IMR-90 (cell line): Measurements from ENCODE around the gene PRKAG1. TPM values are rescaled to one million over a fixed set of nuclear protein-coding genes. Genes with fewer than 3 reads are reported as not detected.

Experiments
- BHLHE40 ChIP-seq: fragments of 150-350 bp; IDR thresholded peaks from 2 replicates; pipeline ENCODE4 v1.6.1; 2016; ENCODE audit warnings: mild to moderate bottlenecking, low read depth, low read length
- CEBPB ChIP-seq: IDR thresholded peaks from 2 replicates; pipeline ENCODE4 v1.6.1; 2012; ENCODE audit warnings: low read depth, low read length, improper control_type of control experiment
- MXI1 ChIP-seq: IDR thresholded peaks from 2 replicates; pipeline ENCODE4 v1.6.1; 2012; ENCODE audit warnings: low read depth, mild to moderate bottlenecking, low read length, moderate library complexity, borderline replicate concordance
- NFE2L2 ChIP-seq: fragments of 150-350 bp; IDR thresholded peaks from 2 replicates; pipeline ENCODE4 v1.6.1; 2016; ENCODE audit warnings: low read depth, mild to moderate bottlenecking, low read length
- RAD21 ChIP-seq: IDR thresholded peaks from 2 replicates; pipeline ENCODE4 v1.6.1; 2012; ENCODE audit warnings: low read length, improper control_type of control experiment
- polyA plus RNA-seq, 3 experiments: library from polyadenylated mRNA; depleted of rRNA; stranded (reverse); fragments of >200 nt; gene quantifications; 2 replicates each; pipeline ENCODE4 v1.2.3, GENCODE V29; 2012; ENCODE audit warnings: low replicate concordance in 1 of 3
- total RNA-seq: library from RNA; depleted of rRNA; stranded (reverse); fragments of >200 nt; gene quantifications from 2 replicates; pipeline ENCODE4 v1.2.3, GENCODE V29; 2012
- TF ChIP-seq, protein P1 (sequence below): conservative IDR thresholded peaks from 2 replicates; pipeline ENCODE4 v1.5.1; 2012; ENCODE audit warnings: mild to moderate bottlenecking, low read depth, low read length, improper control_type of control experiment

The PRKAG1 gene
- total and polyA plus RNA-seq, 2 of the 4 experiments (the other 2 are of a cell fraction): 81.1 to 106 TPM

DNA sequence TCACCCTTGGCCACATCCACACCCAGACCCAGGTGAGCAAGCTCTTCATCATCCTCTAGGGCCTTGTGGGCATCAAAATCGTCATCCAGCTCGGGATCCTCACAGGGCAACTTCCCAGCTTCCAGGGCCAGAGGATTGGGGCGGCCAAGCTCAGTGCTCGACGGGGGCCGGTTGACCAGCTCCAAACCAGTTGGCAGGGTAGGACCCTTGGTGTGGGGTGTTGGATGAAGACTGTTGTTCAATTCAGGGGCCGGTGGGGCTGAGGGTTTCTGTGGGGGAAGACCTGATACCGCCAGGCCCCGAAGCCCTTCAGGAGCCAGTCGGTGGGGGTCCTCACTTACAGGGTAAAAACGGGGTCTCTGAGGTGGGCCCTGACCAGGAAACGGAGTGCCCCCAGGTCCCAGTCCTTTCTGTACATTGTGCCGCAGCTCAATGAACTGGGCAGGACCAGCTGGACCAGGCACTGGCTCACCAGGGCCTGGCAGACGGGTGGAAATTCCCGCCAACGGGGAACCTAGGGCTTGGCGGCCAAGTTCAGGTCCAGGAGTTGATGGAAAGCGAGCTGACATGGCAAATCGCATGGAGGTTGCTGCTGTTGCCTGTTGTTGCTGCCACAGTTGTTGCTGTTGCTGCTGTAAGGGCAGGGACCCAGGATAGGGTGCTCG is 19.8 kb upstream of the PRKAG1 start (continued):
- TF ChIP-seq, protein P1, sequence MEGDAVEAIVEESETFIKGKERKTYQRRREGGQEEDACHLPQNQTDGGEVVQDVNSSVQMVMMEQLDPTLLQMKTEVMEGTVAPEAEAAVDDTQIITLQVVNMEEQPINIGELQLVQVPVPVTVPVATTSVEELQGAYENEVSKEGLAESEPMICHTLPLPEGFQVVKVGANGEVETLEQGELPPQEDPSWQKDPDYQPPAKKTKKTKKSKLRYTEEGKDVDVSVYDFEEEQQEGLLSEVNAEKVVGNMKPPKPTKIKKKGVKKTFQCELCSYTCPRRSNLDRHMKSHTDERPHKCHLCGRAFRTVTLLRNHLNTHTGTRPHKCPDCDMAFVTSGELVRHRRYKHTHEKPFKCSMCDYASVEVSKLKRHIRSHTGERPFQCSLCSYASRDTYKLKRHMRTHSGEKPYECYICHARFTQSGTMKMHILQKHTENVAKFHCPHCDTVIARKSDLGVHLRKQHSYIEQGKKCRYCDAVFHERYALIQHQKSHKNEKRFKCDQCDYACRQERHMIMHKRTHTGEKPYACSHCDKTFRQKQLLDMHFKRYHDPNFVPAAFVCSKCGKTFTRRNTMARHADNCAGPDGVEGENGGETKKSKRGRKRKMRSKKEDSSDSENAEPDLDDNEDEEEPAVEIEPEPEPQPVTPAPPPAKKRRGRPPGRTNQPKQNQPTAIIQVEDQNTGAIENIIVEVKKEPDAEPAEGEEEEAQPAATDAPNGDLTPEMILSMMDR: no peak
- TF ChIP-seq RAD21 (no peak), CEBPB (no peak), BHLHE40 (no peak), NFE2L2 (no peak), MXI1 (no peak)
